Choroid plexus epithelial cell (primary cell): ENCODE results near the gene EXOC6B.

ENCODE experiments used
- DNase-seq: peaks from one replicate; pipeline ENCODE4 v3.0.0-alpha.2; 2010; ENCODE audit warnings: low read depth
- H3K4me3 ChIP-seq: 2 replicates; pipeline ENCODE4 v1.5.1; 2011; ENCODE audit warnings: low read depth, mild to moderate bottlenecking, control low read depth, low read length, moderate library complexity
- CTCF ChIP-seq: conservative IDR thresholded peaks from 2 replicates; pipeline ENCODE4 v1.5.1; 2011; ENCODE audit warnings: low read depth, mild to moderate bottlenecking, control low read depth, inconsistent platforms, low read length, moderate library complexity

EXOC6B gene

GRCh38 chr2:72527424-72527823 is 298.4 kb downstream of the EXOC6B start:
- peak; percentile 39 for DNase-seq
- no peak overlapping the region for H3K4me3 ChIP-seq
- TF ChIP-seq CTCF, result no peak

DNA sequence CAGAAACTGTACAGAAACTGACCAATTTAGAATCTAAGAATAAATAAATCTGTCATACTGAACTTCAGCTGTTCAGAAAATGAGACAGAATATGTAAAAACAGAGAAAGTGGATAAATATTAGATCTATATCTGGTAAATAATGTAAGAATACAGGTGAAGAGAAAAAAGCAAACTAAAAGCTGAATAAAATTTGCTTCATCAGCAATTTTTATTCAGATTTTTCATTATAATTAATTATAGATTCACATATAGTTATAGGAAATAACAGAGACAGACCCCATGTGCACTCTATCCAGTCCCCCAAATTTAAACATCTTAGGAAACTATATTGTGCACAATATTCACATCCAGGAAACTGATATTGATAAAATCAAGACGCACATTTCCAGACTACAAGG is 299.2 kb downstream of the EXOC6B start:
- no peak for DNase-seq
- TF ChIP-seq CTCF, result no peak
- no peak overlapping the region for H3K4me3 ChIP-seq

DNA sequence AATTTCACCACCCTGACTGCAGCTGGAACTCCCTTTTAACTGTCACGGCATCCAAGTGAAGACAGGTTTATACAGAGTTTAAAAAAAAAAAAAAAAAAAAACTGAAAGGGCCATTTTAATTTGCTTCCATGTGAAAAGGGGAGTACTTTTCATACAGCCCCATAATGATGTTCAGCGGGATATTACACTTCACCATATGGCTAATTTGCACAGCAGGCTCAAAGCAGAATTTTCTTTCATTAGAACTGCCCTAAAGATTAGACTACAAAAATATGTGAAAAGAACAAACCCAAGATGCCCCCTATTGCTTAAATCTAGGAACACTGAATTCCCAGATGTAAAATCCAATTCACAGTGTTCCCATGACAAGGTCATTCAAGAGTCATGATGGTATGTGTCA is 301.8 kb downstream of the EXOC6B start:
- DNase-seq, result no peak
- no peak for TF ChIP-seq CTCF
- no peak overlapping the region for H3K4me3 ChIP-seq

DNA sequence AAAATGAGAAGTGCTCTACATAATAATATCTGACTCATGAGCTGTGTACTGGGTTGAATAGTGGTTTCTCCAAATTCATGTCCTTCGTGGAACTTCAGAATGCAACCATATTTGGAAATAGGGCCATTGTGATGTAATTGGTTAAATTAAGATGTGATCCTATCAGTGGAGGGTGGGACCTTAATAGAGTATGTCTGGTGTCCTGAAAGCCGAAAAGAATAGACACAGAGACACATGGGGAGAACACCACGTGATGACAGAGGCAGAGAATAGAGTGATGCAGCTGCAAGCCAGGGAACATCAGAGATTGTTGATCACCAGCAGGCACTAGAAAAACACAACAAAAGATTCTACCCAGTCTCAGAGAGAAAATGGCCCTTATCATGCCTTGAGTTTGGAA is 310.1 kb downstream of the EXOC6B start:
- no peak for TF ChIP-seq CTCF
- peak; percentile 11 for DNase-seq
- H3K4me3 ChIP-seq, result no peak overlapping the region

DNA sequence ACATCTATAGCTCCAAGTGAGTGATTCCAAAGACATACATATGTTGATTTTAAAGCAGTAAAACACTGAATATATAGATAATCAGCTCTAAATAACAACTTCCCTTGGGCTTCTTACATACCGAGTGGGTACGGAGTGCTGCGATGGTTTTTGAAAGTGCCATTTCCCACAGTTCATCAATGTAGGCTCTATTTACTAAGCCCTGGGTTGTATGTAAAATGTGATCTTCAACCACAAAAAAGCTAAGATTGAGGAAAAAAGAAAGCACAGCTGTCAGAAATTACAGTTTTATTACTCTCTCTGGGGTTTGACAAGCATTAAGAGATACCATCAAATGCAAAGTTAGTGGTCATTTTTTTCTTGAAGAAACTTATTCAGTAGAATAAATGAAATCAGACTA is 312.8 kb downstream of the EXOC6B start:
- no peak for DNase-seq
- H3K4me3 ChIP-seq, result no peak overlapping the region
- TF ChIP-seq CTCF, result no peak

DNA sequence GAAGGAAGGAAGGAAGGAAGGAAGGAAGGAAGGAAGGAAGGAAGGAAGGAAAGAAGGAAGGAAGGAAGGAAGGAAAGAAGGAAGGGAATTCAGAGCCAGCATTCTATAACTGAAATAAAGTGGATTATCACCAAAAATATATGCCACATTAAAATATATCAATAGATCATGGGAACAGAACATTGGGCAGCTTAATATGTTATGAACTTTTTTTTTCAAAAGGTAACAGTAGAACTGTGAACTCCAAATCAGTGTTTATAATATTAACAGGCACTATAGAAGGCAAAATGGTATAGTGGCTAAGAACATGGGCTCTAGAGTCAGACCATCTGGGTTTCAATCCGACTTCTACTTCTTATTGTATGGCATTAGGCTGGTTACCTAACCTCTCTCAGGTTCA is 313.5 kb downstream of the EXOC6B start:
- no peak for DNase-seq
- TF ChIP-seq CTCF, result no peak
- no peak overlapping the region for H3K4me3 ChIP-seq

- H3K4me3 ChIP-seq, result no peak overlapping the region
- DNase-seq, result no peak
- TF ChIP-seq CTCF, result no peak
Measured at GRCh38 chr2:72511906-72512305, 313.9 kb downstream of the EXOC6B start.
